Measurements from ENCODE around the gene DERL3. TPM values are rescaled to one million over a fixed set of nuclear protein-coding genes. Genes with fewer than 3 reads are reported as not detected.

The DERL3 gene
- 0.19 and 0.27 TPM in 2 replicates for polyA plus RNA-seq (2011; rRNA removed)
- polyA minus RNA-seq (2011; rRNA and poly(A)+ RNA removed) = 0.46 and 0.70 TPM in 2 replicates

DNA sequence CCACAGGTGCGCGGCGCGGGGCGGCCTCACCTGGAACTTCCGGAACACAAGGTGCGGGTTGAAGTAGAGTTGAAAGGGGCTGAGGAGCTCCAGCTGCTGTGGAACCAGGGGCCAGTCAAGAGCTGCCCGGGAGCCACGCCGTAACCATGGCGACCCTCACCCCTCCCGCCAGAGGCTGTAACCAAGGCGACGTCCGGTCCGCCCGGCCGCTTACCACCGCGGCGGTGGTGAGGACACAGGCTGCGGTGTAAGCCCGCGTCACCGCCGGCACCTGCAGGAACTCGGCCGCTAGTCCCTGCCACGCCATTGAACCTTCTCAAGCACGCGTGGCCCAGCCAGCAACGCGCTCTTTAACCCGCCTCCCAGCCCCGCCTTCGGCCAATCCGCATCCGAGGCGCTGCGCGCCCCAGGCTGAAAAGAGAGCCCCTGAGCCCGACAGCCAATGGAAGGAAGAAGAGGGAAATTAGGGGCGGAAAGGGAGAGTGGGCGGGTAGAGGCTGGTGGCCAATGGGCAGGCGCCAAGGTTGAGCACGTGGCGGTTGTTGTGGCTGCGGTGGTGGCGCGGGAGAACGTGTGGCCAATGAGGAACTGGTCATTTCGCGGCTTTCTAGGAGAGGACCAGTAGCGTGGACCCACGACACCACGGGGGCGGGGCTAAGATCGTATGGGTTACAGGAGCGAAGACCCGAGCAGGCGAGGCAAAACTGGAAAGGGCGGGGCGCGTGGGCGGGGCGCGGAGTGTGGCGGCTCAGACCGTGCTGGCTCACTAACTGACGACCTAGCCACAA, at the start of gene DERL3:
Gene DERL3 (minus strand): TSS at position 326 of the 788 bp plus-strand sequence. CDS start 19 bp downstream, at position 307.
- Histone ChIP-seq H3K4me3 (ENCODE audit: low read depth, low read length) (peak within 1 kb of the TSS; percentile 52), H3K9me3 (ENCODE audit: control insufficient read depth, insufficient read depth, low read length) (peaks cover 13% of the 10 kb centered on the region; the same call in 1 of the 2 replicates), H3K27me3 (ENCODE audit: control insufficient read depth, insufficient read depth, low read length) (peaks cover 18% of the 10 kb centered on the region), H3K27ac (ENCODE audit: low read depth, low read length) (no peak within 1 kb of the TSS)
- TF ChIP-seq, protein P1, sequence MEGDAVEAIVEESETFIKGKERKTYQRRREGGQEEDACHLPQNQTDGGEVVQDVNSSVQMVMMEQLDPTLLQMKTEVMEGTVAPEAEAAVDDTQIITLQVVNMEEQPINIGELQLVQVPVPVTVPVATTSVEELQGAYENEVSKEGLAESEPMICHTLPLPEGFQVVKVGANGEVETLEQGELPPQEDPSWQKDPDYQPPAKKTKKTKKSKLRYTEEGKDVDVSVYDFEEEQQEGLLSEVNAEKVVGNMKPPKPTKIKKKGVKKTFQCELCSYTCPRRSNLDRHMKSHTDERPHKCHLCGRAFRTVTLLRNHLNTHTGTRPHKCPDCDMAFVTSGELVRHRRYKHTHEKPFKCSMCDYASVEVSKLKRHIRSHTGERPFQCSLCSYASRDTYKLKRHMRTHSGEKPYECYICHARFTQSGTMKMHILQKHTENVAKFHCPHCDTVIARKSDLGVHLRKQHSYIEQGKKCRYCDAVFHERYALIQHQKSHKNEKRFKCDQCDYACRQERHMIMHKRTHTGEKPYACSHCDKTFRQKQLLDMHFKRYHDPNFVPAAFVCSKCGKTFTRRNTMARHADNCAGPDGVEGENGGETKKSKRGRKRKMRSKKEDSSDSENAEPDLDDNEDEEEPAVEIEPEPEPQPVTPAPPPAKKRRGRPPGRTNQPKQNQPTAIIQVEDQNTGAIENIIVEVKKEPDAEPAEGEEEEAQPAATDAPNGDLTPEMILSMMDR (IDR thresholded peaks at IDR 0.05; ENCODE audit: low read depth, low read length) = no peak
- peak; percentile 88 for DNase-seq (ENCODE audit: low read depth, low spot score)
- POLR2A ChIA-PET = no interaction called here
- CTCF ChIA-PET = interaction anchor here (1.3 kb wide), 1 partner anchor 11 kb away, joined by 5 read pairs; no protein-coding TSS in a partner anchor

DNA sequence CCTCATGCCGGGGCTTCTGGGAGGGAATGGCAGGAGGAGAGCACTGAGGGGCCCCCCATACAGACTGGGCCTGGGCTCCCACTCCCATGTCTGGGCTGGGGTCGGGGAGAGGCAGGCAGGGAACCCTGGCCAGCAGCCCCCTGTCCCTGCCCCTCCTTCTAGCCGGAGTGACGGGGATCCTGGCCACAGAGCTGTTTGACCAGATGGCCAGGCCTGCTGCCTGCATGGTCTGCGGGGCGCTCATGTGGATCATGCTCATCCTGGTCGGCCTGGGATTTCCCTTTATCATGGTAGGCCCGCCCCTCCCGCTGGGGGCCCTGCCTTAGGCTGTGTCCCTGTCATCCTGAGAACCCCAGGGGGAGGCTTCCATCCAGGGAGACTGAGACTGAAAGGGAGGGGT, 45.3 kb upstream of the DERL3 start:
- H3K4me3 ChIP-seq (ENCODE audit: low read depth, low read length) = no peak overlapping the region
- no peaks in the 10 kb centered on the region; the same call in none of the 2 replicates for H3K9me3 ChIP-seq (ENCODE audit: control insufficient read depth, insufficient read depth, low read length)
- DNase-seq (ENCODE audit: low read depth, low spot score) = no peak
- H3K27ac ChIP-seq (ENCODE audit: low read depth, low read length) = no peak overlapping the region
- TF ChIP-seq, protein P1 (IDR thresholded peaks at IDR 0.05; ENCODE audit: low read depth, low read length) = no peak
- CTCF ChIA-PET = interaction anchor here (1.9 kb wide), 1 partner anchor 35 kb away, joined by 6 read pairs; no protein-coding TSS in a partner anchor
- H3K27me3 ChIP-seq (ENCODE audit: control insufficient read depth, insufficient read depth, low read length) = no peaks in the 10 kb centered on the region
- POLR2A ChIA-PET = no interaction called here

DNA sequence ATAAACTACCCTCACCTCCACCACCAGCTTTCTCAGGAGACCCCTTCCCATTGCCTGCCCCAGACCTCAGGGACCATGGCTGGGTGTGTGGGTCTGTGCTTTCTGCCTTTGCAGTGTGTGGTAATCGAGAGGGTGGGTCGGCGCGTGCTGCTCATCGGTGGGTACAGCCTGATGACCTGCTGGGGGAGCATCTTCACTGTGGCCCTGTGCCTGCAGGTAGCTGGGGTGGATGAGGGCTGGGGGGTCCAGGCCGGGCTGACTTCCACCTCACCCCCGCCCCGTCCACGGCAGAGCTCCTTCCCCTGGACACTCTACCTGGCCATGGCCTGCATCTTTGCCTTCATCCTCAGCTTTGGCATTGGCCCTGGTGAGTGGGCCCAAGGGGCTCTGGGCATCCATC, 44.9 kb upstream of the DERL3 start:
- H3K4me3 ChIP-seq (ENCODE audit: low read depth, low read length) = no peak overlapping the region
- no peaks in the 10 kb centered on the region; the same call in none of the 2 replicates for H3K9me3 ChIP-seq (ENCODE audit: control insufficient read depth, insufficient read depth, low read length)
- ChIA-PET POLR2A (no interaction called here), CTCF (interaction anchor here (1.9 kb wide), 1 partner anchor 34 kb away, joined by 6 read pairs; no protein-coding TSS in a partner anchor)
- H3K27ac ChIP-seq (ENCODE audit: low read depth, low read length) = no peak overlapping the region
- TF ChIP-seq, protein P1 (IDR thresholded peaks at IDR 0.05; ENCODE audit: low read depth, low read length) = no peak
- DNase-seq (ENCODE audit: low read depth, low spot score) = no peak
- H3K27me3 ChIP-seq (ENCODE audit: control insufficient read depth, insufficient read depth, low read length) = no peaks in the 10 kb centered on the region

DNA sequence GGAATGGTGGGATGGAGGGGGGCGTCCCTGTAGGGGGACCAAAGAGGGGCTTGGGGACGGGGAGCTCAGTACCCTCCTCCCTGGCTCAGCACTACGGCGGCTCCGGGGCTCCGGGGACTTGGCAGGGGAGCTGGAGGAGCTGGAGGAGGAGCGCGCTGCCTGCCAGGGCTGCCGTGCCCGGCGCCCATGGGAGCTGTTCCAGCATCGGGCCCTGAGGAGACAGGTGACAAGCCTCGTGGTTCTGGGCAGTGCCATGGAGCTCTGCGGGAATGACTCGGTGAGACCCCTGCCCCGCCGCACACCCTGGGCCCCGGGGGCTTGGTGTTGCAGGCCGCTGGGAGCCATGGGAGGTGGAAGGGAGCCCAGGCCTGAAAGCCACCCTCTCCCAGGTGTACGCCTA, 43.6 kb upstream of the DERL3 start:
- TF ChIP-seq, protein P1 (IDR thresholded peaks at IDR 0.05; ENCODE audit: low read depth, low read length) = no peak
- H3K9me3 ChIP-seq (ENCODE audit: control insufficient read depth, insufficient read depth, low read length) = no peaks in the 10 kb centered on the region; the same call in none of the 2 replicates
- no peaks in the 10 kb centered on the region for H3K27me3 ChIP-seq (ENCODE audit: control insufficient read depth, insufficient read depth, low read length)
- CTCF ChIA-PET = interaction anchor here (1.9 kb wide), 1 partner anchor 33 kb away, joined by 6 read pairs; no protein-coding TSS in a partner anchor
- no peak overlapping the region for H3K4me3 ChIP-seq (ENCODE audit: low read depth, low read length)
- no peak for DNase-seq (ENCODE audit: low read depth, low spot score)
- H3K27ac ChIP-seq (ENCODE audit: low read depth, low read length) = no peak overlapping the region
- POLR2A ChIA-PET = no interaction called here

DNA sequence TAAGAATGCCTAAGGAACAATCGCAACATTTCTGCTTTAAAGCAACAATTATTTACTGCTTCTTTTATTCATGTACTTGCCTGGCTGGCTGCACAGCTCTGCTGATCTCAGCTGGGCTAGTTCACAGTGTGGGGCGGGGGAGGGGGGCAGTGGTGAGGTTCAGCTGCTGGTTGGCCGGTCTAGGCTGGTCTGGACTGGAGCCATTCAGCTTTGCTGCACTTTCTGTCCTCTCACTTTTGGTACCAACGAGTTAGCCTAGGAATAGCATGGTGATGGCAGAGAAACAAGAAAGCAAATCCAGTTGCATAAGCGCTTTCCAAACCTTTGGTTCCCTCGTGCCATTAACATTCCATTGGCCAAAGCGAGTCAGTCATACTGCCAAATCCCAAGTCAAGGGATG, 39.4 kb upstream of the DERL3 start:
- ChIA-PET POLR2A (no interaction called here), CTCF (no interaction called here)
- TF ChIP-seq, protein P1 (IDR thresholded peaks at IDR 0.05; ENCODE audit: low read depth, low read length) = no peak
- no peak for DNase-seq (ENCODE audit: low read depth, low spot score)
- Histone ChIP-seq H3K4me3 (ENCODE audit: low read depth, low read length) (no peak overlapping the region), H3K27ac (ENCODE audit: low read depth, low read length) (no peak overlapping the region), H3K27me3 (ENCODE audit: control insufficient read depth, insufficient read depth, low read length) (no peaks in the 10 kb centered on the region), H3K9me3 (ENCODE audit: control insufficient read depth, insufficient read depth, low read length) (no peaks in the 10 kb centered on the region; the same call in 1 of the 2 replicates)

Data from AG04450 (cell line).